ENCODE results near the gene ESRP2.

The ESRP2 gene

GRCh38 chr16:68242926-68243858 lies 7.3 kb upstream of the ESRP2 start:
- H3K27ac ChIP-seq, result no peak overlapping the region
- DNase-seq (ENCODE audit: low read depth, low spot score), result no peak

- H3K27ac ChIP-seq, result no peak overlapping the region
- no peak for DNase-seq (ENCODE audit: low read depth, low spot score)
These were observed 6.2 kb upstream of the ESRP2 start for GRCh38 chr16:68242085-68242484.

GRCh38 chr16:68238029-68238345 lies 2.1 kb upstream of the ESRP2 start:
- peak overlapping the region; percentile 98 for H3K27ac ChIP-seq
- no peak for DNase-seq (ENCODE audit: low read depth, low spot score)

GRCh38 chr16:68237243-68238028 lies 1.5 kb upstream of the ESRP2 start:
- H3K27ac ChIP-seq, result peak overlapping the region; percentile 98
- DNase-seq (ENCODE audit: low read depth, low spot score), result peak; percentile 93

GRCh38 chr16:68236826-68237242 lies 907 bp upstream of the ESRP2 start:
- DNase-seq (ENCODE audit: low read depth, low spot score), result no peak
- peak overlapping the region; percentile 98 for H3K27ac ChIP-seq

GRCh38 chr16:68236137-68236825 lies 354 bp upstream of the ESRP2 start:
- peak overlapping the region; percentile 98 for H3K27ac ChIP-seq
- DNase-seq (ENCODE audit: low read depth, low spot score), result peak; percentile 69

- no peak for DNase-seq (ENCODE audit: low read depth, low spot score)
- H3K27ac ChIP-seq, result peak overlapping the region; percentile 98
These were observed 630 bp downstream of the ESRP2 start for GRCh38 chr16:68235108-68235886.

- DNase-seq (ENCODE audit: low read depth, low spot score), result peak; percentile 73
- peak overlapping the region; percentile 98 for H3K27ac ChIP-seq
These were observed 1.5 kb downstream of the ESRP2 start for GRCh38 chr16:68234188-68235107.

GRCh38 chr16:68233835-68234187 lies 2.1 kb downstream of the ESRP2 start:
- no peak for DNase-seq (ENCODE audit: low read depth, low spot score)
- H3K27ac ChIP-seq, result peak overlapping the region; percentile 98

GRCh38 chr16:68233085-68233834 lies 2.7 kb downstream of the ESRP2 start:
- peak overlapping the region; percentile 98 for H3K27ac ChIP-seq
- no peak for DNase-seq (ENCODE audit: low read depth, low spot score)

GRCh38 chr16:68232335-68232734 lies 3.6 kb downstream of the ESRP2 start:
- H3K27ac ChIP-seq, result no peak overlapping the region
- DNase-seq (ENCODE audit: low read depth, low spot score), result no peak

- H3K27ac ChIP-seq, result no peak overlapping the region
- no peak for DNase-seq (ENCODE audit: low read depth, low spot score)
These were observed 4.4 kb downstream of the ESRP2 start for GRCh38 chr16:68231384-68232136.

GRCh38 chr16:68230956-68231355 lies 5.0 kb downstream of the ESRP2 start:
- DNase-seq (ENCODE audit: low read depth, low spot score), result no peak
- H3K27ac ChIP-seq, result no peak overlapping the region

- no peak for DNase-seq (ENCODE audit: low read depth, low spot score)
- H3K27ac ChIP-seq, result no peak overlapping the region
These were observed 5.8 kb downstream of the ESRP2 start for GRCh38 chr16:68230176-68230571.

GRCh38 chr16:68229431-68230175 lies 6.3 kb downstream of the ESRP2 start:
- no peak for DNase-seq (ENCODE audit: low read depth, low spot score)
- H3K27ac ChIP-seq, result no peak overlapping the region

GRCh38 chr16:68228652-68229051 lies 7.3 kb downstream of the ESRP2 start:
- no peak overlapping the region for H3K27ac ChIP-seq
- DNase-seq (ENCODE audit: low read depth, low spot score), result no peak
